ENCODE data around the gene ABCA4. TPM values are rescaled to one million over a fixed set of nuclear protein-coding genes. Genes with fewer than 3 reads are reported as not detected.

Gene ABCA4
- total and polyA plus RNA-seq, 2 experiments from 2014 or later, result 0.20 to 3.7 TPM

- no peak for DNase-seq
- Histone ChIP-seq H3K36me3 (ENCODE audit: low read depth) (no peaks in the 10 kb centered on the region), H3K9me3 (ENCODE audit: low read depth) (no peaks in the 10 kb centered on the region), H4K20me1 (ENCODE audit: insufficient read depth) (no peaks in the 10 kb centered on the region), H3K4me2 (ENCODE audit: unreplicated experiment) (no peak overlapping the region), H3K27ac (no peak overlapping the region), H2AFZ (no peak overlapping the region), H3K4me3 (no peak overlapping the region), H3F3A (ENCODE audit: insufficient read depth) (no peaks in the 10 kb centered on the region; the same call in 1 of the 2 replicates), H3K4me1 (ENCODE audit: insufficient read depth) (peaks cover 28% of the 10 kb centered on the region), H3K9me2 (ENCODE audit: insufficient read depth) (no peaks in the 10 kb centered on the region), H3K27me3 (replicated peaks; ENCODE audit: insufficient read depth) (no peaks in the 10 kb centered on the region), H3K79me2 (ENCODE audit: insufficient read depth) (no peaks in the 10 kb centered on the region), H3K9ac (no peak overlapping the region)
- in situ Hi-C loops (cut with MboI), result no loop called here
- TF ChIP-seq EZH2 (IDR thresholded peaks at IDR 0.05; ENCODE audit: insufficient read depth, poor library complexity, severe bottlenecking) (no peak), EZH2phosphoT487 (IDR thresholded peaks at IDR 0.05; ENCODE audit: insufficient read depth, low read depth) (no peak)
- WGBS, 2 experiments (ENCODE audit: low coverage in 1 of 2, low lambda C conversion rate in 2 of 2, missing lambda C conversion rate in 2 of 2), result 69 to 80% methylated on average over 4 of the region's 4 CpGs
Measured at GRCh38 chr1:94092210-94092613, 28.7 kb downstream of the ABCA4 start.

GRCh38 chr1:94090761-94091160 lies 30.2 kb downstream of the ABCA4 start:
- peaks cover 22% of the 10 kb centered on the region for H3K4me1 ChIP-seq (ENCODE audit: insufficient read depth)
- H3K4me3 ChIP-seq, result no peak overlapping the region
- H3K27ac ChIP-seq, result no peak overlapping the region
- no peak for DNase-seq
- H2AFZ ChIP-seq, result no peak overlapping the region
- no peaks in the 10 kb centered on the region for H3K36me3 ChIP-seq (ENCODE audit: low read depth)
- H3F3A ChIP-seq (ENCODE audit: insufficient read depth), result no peaks in the 10 kb centered on the region
- H3K9me2 ChIP-seq (ENCODE audit: insufficient read depth), result no peaks in the 10 kb centered on the region
- in situ Hi-C loops (cut with MboI), result no loop called here
- H4K20me1 ChIP-seq (ENCODE audit: insufficient read depth), result no peaks in the 10 kb centered on the region
- 89 to 90% methylated on average over 3 of the region's 3 CpGs for WGBS, 2 experiments (ENCODE audit: low coverage in 1 of 2, low lambda C conversion rate in 2 of 2, missing lambda C conversion rate in 2 of 2)
- no peak overlapping the region for H3K9ac ChIP-seq
- no peak overlapping the region for H3K4me2 ChIP-seq (ENCODE audit: unreplicated experiment)
- no peaks in the 10 kb centered on the region for H3K9me3 ChIP-seq (ENCODE audit: low read depth)
- TF ChIP-seq EZH2 (IDR thresholded peaks at IDR 0.05; ENCODE audit: insufficient read depth, poor library complexity, severe bottlenecking), result no peak
- H3K79me2 ChIP-seq (ENCODE audit: insufficient read depth), result no peaks in the 10 kb centered on the region
- H3K27me3 ChIP-seq (replicated peaks; ENCODE audit: insufficient read depth), result no peaks in the 10 kb centered on the region

GRCh38 chr1:94087193-94087592 lies 33.8 kb downstream of the ABCA4 start:
- H3K9me3 ChIP-seq (ENCODE audit: low read depth), result no peaks in the 10 kb centered on the region
- H3K36me3 ChIP-seq (ENCODE audit: low read depth), result no peaks in the 10 kb centered on the region
- peaks cover 5% of the 10 kb centered on the region; the same call in 1 of the 2 replicates for H3F3A ChIP-seq (ENCODE audit: insufficient read depth)
- no peak overlapping the region for H3K4me2 ChIP-seq (ENCODE audit: unreplicated experiment)
- DNase-seq, result no peak
- H2AFZ ChIP-seq, result no peak overlapping the region
- H3K27ac ChIP-seq, result no peak overlapping the region
- WGBS, 2 experiments (ENCODE audit: low coverage in 1 of 2, low lambda C conversion rate in 2 of 2, missing lambda C conversion rate in 2 of 2), result 63 to 65% methylated on average over 2 of the region's 2 CpGs
- peaks cover 2% of the 10 kb centered on the region; the same call in 1 of the 2 replicates for H3K4me1 ChIP-seq (ENCODE audit: insufficient read depth)
- in situ Hi-C loops (cut with MboI), result no loop called here
- H3K4me3 ChIP-seq, result no peak overlapping the region
- no peaks in the 10 kb centered on the region; the same call in 1 of the 2 replicates for H3K27me3 ChIP-seq (replicated peaks; ENCODE audit: insufficient read depth)
- H3K9me2 ChIP-seq (ENCODE audit: insufficient read depth), result no peaks in the 10 kb centered on the region
- TF ChIP-seq EZH2phosphoT487 (IDR thresholded peaks at IDR 0.05; ENCODE audit: insufficient read depth, low read depth) (no peak), EZH2 (IDR thresholded peaks at IDR 0.05; ENCODE audit: insufficient read depth, poor library complexity, severe bottlenecking) (no peak)
- no peaks in the 10 kb centered on the region for H3K79me2 ChIP-seq (ENCODE audit: insufficient read depth)
- no peak overlapping the region for H3K9ac ChIP-seq
- no peaks in the 10 kb centered on the region for H4K20me1 ChIP-seq (ENCODE audit: insufficient read depth)

GRCh38 chr1:94084547-94084946 lies 36.4 kb downstream of the ABCA4 start:
- Histone ChIP-seq H3F3A (ENCODE audit: insufficient read depth) (peaks cover 7% of the 10 kb centered on the region; the same call in 1 of the 2 replicates), H3K36me3 (ENCODE audit: low read depth) (no peaks in the 10 kb centered on the region), H3K79me2 (ENCODE audit: insufficient read depth) (no peaks in the 10 kb centered on the region), H3K27ac (no peak overlapping the region), H3K9me2 (ENCODE audit: insufficient read depth) (no peaks in the 10 kb centered on the region), H3K9me3 (ENCODE audit: low read depth) (no peaks in the 10 kb centered on the region), H3K4me3 (no peak overlapping the region), H2AFZ (no peak overlapping the region), H3K27me3 (replicated peaks; ENCODE audit: insufficient read depth) (no peaks in the 10 kb centered on the region; the same call in 1 of the 2 replicates), H4K20me1 (ENCODE audit: insufficient read depth) (no peaks in the 10 kb centered on the region), H3K4me1 (ENCODE audit: insufficient read depth) (peaks cover 9% of the 10 kb centered on the region; the same call in 1 of the 2 replicates), H3K9ac (no peak overlapping the region), H3K4me2 (ENCODE audit: unreplicated experiment) (no peak overlapping the region)
- in situ Hi-C loops (cut with MboI), result no loop called here
- 73 to 76% methylated on average over 6 of the region's 6 CpGs for WGBS, 2 experiments (ENCODE audit: low coverage in 1 of 2, low lambda C conversion rate in 2 of 2, missing lambda C conversion rate in 2 of 2)
- TF ChIP-seq EZH2 (IDR thresholded peaks at IDR 0.05; ENCODE audit: insufficient read depth, poor library complexity, severe bottlenecking) (no peak), EZH2phosphoT487 (IDR thresholded peaks at IDR 0.05; ENCODE audit: insufficient read depth, low read depth) (no peak)
- DNase-seq, result no peak

- Histone ChIP-seq H3K27me3 (replicated peaks; ENCODE audit: insufficient read depth) (no peaks in the 10 kb centered on the region; the same call in 1 of the 2 replicates), H3K36me3 (ENCODE audit: low read depth) (no peaks in the 10 kb centered on the region), H2AFZ (no peak overlapping the region), H3K4me1 (ENCODE audit: insufficient read depth) (peaks cover 9% of the 10 kb centered on the region; the same call in 1 of the 2 replicates), H3K79me2 (ENCODE audit: insufficient read depth) (no peaks in the 10 kb centered on the region), H3K9me2 (ENCODE audit: insufficient read depth) (no peaks in the 10 kb centered on the region), H4K20me1 (ENCODE audit: insufficient read depth) (no peaks in the 10 kb centered on the region), H3K27ac (no peak overlapping the region), H3F3A (ENCODE audit: insufficient read depth) (peaks cover 7% of the 10 kb centered on the region; the same call in 1 of the 2 replicates), H3K4me2 (ENCODE audit: unreplicated experiment) (no peak overlapping the region), H3K9me3 (ENCODE audit: low read depth) (no peaks in the 10 kb centered on the region), H3K9ac (no peak overlapping the region), H3K4me3 (no peak overlapping the region)
- no peak for TF ChIP-seq EZH2phosphoT487 (IDR thresholded peaks at IDR 0.05; ENCODE audit: insufficient read depth, low read depth)
- no peak for TF ChIP-seq EZH2 (IDR thresholded peaks at IDR 0.05; ENCODE audit: insufficient read depth, poor library complexity, severe bottlenecking)
- in situ Hi-C loops (cut with MboI), result no loop called here
- no peak for DNase-seq
Measured at GRCh38 chr1:94084085-94084484, 36.9 kb downstream of the ABCA4 start.
